DND-41 (cell line): ENCODE measurements around the gene SMARCC1.

Experiments
- EZH2 ChIP-seq: IDR thresholded peaks from 3 replicates; pipeline ENCODE4 v1.6.1; 2012; ENCODE audit warnings: borderline replicate concordance, low read depth, mild to moderate bottlenecking, moderate library complexity, low read length, inconsistent platforms; ENCODE audit not compliant: severe bottlenecking
- TF ChIP-seq, protein P1 (sequence below): IDR thresholded peaks from 2 replicates; pipeline ENCODE4 v1.5.1; 2012; ENCODE audit warnings: borderline replicate concordance, low read length, moderate library complexity, mild to moderate bottlenecking; ENCODE audit not compliant: poor library complexity, severe bottlenecking; ENCODE audit errors: extremely low read depth

DNA sequence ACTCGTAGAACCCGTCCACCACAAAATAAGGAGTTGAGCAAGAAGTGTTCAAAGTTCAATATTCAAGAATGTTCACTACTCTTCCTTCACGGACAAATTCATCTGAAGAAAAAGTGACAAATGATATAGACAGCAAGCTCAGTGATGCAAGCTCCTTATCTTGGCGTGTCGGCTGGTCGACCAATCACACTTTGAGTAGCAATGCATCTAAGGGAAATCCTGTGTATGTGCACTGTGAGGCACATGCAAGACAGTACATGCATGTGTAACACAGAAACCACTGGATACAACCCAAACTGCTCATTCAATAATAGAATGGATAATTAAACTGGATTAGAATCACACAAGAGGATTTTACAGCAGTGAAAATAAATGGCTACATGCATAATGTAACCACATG lies 138.6 kb downstream of the SMARCC1 start:
- TF ChIP-seq, protein P1, sequence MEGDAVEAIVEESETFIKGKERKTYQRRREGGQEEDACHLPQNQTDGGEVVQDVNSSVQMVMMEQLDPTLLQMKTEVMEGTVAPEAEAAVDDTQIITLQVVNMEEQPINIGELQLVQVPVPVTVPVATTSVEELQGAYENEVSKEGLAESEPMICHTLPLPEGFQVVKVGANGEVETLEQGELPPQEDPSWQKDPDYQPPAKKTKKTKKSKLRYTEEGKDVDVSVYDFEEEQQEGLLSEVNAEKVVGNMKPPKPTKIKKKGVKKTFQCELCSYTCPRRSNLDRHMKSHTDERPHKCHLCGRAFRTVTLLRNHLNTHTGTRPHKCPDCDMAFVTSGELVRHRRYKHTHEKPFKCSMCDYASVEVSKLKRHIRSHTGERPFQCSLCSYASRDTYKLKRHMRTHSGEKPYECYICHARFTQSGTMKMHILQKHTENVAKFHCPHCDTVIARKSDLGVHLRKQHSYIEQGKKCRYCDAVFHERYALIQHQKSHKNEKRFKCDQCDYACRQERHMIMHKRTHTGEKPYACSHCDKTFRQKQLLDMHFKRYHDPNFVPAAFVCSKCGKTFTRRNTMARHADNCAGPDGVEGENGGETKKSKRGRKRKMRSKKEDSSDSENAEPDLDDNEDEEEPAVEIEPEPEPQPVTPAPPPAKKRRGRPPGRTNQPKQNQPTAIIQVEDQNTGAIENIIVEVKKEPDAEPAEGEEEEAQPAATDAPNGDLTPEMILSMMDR = no peak
- no peak for TF ChIP-seq EZH2
